ENCODE measurements around the gene DESI2.

DNA sequence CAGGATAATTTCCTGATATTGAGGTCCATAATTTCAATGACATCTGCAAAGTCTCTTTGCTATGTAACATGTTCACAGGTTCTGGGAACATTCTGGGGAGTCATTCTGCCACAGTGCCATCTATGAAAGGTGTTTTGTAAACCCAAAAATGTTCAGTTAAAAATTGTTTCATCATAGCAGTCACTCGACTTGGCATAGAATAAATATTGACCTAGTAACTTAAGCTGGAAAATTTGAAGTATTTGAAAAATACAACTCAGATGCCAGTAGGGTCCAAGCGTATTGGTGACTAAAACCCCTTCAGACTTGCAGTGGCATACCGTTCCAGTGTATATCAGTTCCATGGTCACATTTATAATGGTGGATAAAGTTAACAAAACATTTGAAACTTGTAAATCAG lies 6.8 kb downstream of the DESI2 start:
- TF ChIP-seq, protein P1, sequence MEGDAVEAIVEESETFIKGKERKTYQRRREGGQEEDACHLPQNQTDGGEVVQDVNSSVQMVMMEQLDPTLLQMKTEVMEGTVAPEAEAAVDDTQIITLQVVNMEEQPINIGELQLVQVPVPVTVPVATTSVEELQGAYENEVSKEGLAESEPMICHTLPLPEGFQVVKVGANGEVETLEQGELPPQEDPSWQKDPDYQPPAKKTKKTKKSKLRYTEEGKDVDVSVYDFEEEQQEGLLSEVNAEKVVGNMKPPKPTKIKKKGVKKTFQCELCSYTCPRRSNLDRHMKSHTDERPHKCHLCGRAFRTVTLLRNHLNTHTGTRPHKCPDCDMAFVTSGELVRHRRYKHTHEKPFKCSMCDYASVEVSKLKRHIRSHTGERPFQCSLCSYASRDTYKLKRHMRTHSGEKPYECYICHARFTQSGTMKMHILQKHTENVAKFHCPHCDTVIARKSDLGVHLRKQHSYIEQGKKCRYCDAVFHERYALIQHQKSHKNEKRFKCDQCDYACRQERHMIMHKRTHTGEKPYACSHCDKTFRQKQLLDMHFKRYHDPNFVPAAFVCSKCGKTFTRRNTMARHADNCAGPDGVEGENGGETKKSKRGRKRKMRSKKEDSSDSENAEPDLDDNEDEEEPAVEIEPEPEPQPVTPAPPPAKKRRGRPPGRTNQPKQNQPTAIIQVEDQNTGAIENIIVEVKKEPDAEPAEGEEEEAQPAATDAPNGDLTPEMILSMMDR (IDR thresholded peaks at IDR 0.05; ENCODE audit: poor library complexity): no peak
- TF ChIP-seq EZH2phosphoT487 (IDR thresholded peaks at IDR 0.05; ENCODE audit: low read depth, severe bottlenecking, unreplicated experiment): no peak

All from hepatocyte (in vitro differentiated cells).